Effector CD4-positive, alpha-beta T cell (primary cell): ENCODE data around the gene MORN2.
"Not testable (repeated sequence)": the region's sequence is repeated elsewhere in the genome, so short reads cannot be mapped to it uniquely, and the experiment has no call there.

Experiments
- DNase-seq: peaks from one replicate; pipeline ENCODE4 v3.0.0-alpha.2; 2020
- total RNA-seq: gene quantifications from one replicate; lab custom pipeline; 2026; lab: John Stamatoyannopoulos, UW

Gene MORN2
- total RNA-seq = 2.1 reads per million, percentile 4 among the genes with 10 or more reads in this experiment

DNA sequence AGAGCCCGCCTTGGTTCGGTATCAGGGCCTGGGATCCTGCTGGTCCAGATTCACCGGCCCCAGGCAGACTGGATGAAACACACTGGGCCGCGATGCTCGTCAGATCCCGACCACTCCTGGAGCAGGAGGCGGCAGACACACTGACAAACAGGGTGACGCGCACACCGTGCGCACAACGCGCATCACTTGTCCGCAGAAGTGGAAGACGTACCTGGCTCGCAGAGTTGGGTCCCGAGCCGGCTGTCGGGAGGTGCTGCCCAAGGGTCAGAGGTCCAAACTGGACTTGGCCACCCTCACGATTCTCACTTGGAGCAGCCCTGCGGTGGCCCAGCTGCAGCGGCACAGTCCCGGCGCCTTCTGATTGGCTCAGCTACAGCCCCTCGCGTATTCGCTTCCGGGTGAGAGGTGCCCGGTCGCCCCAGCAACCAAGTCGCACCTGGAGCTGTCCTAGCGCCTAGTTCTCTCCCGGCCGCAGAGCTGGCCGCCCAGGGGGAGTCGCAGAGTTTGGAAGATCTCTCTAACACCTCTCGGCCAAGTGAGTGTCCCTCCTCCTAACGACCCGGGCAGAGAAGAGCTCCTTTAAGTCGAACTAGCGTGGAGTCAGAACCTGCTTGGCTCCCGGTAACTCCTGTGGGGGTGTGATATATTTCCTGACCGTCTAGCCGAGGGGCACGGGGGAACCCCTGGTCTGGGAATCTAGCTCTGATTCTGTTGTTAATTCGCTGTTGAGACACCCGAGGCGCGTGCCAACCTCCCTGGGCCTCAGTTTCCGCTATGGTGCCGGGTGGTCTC, at the start of gene MORN2, which contains the start of gene DHX57:
MORN2 (plus strand) TSS at position 401 of the 792 bp plus-strand sequence.
DHX57 (minus strand) TSS at position 359 of the 792 bp plus-strand sequence. CDS start 7,529 bp downstream, outside the sequence.
- DNase-seq = peak; percentile 78

DNA sequence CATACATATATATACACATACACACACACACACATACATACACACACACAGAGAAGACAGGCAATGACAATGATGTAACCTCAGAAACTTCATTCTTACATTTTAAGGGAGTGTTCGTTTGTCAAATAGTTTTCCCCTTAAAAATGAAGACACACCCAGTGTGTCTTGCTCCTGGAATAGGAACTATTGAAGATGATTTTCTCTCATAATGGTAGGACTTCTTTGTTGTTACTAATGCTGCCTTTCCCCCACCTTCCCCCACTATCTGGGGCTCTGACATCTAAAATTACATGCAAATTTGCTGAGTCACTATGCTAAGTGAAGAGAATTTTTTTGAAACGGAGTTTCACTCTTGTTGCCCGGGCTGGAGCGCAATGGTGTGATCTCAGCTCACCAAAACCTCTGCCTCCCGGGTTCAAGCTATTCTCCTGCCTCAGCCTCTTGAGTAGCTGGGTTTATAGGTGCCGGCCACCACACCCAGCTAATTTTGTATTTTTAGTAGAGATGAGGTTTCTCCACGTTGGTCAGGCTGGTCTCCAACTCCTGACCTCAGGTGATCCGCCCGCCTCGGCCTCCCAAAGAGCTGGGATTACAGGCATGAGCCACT, 48.1 kb upstream of the MORN2 start:
- DNase-seq = not testable (repeated sequence)

DNA sequence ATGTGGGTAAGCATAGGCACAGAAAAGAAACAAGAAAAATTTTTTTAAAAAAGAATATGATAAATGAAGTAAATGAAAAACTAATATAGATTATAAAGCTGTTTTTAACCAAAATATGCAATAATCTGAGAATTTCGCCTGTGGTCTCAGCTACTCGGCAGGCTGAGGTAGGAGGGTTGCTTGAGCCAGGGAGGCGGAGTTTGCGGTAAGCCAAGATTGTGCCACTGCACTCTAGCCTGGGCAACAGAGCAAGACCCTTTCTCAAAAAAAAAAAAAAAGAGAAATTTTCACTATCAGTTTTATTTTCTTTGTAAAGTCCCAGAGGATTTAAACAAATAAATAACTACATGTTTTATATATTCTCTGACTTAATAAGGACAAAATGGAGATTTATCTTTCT, 47.3 kb upstream of the MORN2 start:
- no peak for DNase-seq

DNA sequence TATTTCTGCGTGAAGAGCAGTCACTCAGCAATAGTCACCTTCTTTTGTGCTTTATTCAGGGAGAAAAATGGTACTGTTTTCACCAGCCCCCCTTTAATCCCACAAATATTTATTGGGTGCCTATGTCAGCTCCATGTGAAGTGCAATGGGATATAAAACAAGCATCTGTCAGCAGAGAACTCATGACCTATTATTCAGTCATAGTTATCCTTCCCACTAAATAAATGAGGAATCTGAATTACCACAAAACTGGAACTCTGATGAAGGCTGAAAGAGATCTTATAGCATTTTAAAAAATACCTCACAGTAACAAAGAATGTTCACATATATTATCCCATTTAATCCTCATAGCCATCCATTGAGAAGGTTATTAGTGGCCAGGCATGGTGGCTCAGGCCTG, 45.8 kb upstream of the MORN2 start:
- DNase-seq = no peak

DNA sequence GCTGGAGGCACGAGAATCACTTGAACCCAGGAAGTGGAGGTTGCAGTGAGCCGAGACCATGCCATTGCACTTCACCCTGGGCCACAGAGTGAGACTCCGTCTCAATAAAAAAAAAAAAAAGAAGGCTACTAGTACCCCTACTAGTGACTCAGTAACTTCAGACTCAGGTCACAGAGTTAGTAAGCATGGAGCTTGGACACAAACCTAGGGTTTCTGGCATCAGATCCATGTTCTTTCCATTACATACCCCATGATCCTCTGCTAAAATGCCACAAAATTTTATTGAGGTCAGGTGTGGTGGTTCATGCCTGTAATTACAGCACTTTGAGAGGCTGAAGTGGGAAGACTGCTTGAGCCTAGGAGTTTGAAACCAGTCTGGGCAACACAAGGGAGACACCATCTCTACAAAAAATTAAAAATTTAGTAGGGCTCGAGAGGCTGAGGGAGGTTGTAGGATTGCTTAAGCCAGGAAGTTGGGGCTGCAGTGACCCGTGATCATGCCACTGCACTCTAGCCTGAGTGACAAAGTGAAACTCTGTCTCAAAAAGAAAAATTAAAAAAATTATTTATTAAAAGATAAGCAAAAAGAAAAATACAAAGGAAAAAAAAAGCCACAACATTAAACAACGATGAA, 45.1 kb upstream of the MORN2 start:
- DNase-seq = no peak

DNA sequence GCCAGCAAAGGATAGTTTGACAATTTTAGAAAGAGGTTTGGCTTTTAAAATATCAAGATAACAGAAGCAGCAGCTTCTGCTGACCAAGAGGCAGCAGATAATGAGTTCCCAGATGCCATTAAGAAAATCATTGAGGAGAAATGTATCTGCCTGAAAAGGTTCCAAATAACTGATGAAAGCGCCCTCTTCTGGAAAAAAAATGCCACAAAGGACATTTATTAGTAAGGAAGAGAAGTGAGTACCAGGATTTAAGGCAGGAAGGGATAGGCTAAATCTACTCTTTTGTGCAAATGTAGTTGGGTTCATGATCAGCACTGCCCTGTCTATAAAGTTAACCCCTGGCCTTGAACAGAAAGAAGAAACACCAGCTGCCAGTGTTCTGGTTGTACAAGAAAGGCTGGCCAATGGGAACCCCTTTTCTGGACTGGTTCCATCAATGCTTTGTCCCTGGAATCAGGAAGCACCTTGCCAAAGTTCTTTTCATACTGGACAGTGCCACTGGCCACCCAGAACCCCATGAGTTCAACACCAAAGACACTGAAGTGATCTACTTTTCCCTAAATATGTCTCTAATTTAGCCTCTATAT, 40.7 kb upstream of the MORN2 start:
- DNase-seq = no peak

DNA sequence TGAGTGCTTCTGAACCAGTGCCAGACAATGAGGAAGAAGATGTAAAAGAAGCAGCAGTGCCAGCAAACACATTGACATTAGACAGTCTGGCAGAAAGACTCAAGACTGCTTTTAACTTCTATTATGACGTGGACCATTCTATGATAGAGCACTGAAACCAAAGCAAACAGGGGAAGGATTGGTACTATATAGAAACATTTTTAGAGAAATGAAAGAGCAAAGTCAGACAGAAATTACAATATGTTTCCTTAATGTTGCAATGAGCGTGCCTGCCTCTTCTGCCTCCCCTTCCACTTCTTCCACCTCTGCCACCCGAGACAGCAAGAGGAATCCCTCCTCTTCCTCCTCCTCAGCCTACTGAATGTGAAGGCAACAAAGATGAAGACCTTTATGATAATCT, 39.8 kb upstream of the MORN2 start:
- no peak for DNase-seq

DNA sequence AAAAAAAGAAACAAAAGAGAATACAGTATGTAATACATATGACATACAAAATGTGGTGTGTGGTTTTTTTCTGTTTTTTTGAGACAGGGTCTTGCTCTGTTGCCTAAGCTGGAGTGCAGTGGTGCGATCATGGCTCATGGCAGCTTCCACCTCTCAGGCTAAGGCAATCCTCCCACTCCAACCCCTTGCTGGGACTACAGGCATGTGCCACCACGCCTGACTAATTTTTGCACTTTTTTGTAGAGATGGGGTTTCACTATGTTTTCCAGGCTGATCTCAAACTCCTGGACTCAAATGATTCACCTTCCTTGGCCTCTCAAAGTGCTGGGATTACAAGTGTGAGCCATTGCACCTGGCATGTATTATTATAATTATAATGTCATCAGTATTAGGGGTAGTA, 39.0 kb upstream of the MORN2 start:
- no peak for DNase-seq

DNA sequence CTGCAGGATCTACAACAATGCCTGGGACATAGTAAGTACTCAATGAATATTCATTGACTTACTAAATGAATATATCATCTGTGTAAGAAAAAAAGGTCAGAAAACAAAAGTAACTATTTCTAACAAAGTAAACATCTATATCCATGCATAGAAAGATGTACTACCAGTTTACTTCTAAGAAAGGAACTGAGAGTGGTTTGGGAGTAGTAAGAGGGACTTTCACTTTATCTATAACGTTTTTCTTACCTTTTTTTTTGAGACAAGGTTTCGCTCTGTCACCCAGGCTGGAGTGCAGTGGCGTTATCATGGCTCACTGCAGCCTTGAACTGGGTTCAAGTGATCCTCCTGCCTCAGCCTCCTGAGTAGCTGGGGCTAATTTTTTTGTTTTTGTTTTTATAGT, 25.7 kb upstream of the MORN2 start:
- no peak for DNase-seq

DNA sequence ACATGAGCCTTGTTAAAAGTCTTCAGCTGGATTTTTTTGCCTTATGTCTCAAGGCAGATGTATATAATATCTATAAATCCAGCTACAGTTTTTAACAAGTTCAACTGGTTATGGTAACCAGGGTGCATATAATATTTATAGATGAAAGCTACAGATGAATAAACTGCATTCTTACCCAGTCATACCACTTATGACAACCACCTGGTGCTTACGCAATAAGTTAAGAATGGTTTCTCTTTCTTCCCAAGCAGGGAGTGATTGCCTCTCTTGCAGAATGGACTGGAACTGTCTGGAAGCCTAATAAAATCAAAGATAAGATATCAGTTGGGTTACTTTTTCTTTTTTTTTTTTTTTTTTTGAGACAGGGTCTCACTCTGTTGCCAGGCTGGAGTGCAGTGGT, 19.6 kb upstream of the MORN2 start:
- DNase-seq = no peak

DNA sequence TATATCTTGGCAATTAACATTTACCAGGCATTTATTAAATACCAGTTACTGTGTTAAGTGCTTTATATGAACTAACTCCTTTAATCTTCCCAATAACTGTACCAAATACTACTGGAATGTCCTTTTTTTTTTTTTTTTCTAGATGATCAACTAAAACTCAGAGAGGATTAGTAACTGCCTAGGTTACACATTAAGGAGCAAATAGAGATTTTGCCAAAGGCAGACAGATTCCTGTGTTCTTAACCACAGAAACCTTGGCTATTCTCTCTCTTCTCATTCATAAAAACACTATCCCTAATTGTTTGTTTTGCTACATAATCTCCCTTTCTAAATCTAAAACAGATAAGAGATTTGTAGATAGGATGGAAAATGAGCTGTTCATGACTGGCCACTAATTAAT, 13.3 kb upstream of the MORN2 start:
- no peak for DNase-seq

DNA sequence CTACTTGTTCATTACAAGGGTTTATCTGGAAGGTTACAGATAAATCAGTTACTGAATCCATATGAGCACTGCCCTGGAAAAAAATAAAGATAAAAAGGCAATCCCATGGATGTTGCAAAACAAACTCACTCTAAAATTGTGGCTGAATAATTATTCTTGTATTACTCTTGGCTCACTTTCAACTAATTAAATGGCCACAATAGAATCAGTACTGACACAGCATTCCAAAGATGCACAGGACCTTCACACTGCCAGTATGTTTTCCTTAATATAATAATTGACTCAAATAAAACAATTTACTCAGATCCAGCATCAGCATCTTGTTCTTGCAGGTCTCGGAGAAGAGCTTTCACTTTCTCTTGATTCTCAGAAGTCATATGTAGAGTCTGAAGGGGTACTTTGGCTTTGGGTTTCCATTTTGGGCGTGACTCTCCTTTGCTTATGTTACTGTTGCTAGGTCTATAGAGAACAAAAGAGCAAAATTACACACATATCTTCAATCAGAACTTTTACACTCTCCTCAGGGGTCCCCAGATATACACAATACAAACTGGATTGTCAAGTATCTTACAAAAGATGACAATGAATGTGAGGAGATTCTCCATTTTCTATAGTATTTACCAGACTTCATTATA, 12.6 kb upstream of the MORN2 start:
- no peak for DNase-seq

DNA sequence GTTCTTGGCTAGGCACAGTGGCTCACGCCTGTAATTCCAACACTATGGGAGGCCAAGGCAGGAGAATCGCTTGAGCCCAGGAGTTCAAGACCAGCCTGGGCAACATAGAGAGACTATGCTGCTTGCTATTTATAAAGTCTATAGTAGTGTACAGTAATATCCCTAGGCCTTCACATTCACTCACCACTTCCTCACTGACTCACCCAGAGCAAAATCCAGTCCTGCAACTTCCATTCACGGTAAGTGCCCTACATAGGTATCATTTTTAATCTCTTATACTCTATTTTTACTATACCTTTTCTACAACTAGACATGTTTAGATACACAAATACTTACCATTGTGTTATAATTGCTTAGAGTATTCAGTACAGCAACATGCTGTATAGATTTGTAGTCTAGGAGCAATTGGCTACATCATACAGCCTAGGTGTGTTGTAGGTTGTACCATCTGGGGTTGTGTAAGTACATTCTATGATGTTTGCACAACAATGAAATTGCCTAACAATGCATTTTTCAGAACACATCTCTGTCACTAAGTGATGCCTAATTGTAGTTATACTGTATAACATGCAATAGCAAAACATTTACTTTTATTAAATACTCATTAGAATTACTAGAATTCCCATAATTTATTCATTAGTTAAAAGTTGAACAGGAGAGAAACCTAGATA, 8.9 kb upstream of the MORN2 start:
- DNase-seq = no peak

DNA sequence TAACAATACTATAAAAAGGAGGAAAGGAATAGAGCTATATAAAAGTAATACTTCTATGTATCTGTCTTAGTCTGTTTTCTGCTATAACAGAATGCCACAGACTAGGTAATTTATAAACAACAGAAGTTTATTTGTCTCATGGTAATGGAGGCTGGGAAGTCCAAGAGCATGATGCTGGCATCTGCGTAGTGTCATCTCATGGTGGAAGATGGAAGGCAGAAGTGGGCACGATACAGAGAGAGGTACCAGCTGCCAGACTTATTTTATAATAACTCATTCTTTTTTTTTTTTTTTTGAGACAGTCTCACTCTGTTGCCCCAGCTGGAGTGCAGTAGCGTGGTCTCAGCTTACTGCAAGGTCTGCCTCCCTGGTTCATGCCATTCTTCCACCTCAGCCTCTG, 4.3 kb upstream of the MORN2 start:
- no peak for DNase-seq

DNA sequence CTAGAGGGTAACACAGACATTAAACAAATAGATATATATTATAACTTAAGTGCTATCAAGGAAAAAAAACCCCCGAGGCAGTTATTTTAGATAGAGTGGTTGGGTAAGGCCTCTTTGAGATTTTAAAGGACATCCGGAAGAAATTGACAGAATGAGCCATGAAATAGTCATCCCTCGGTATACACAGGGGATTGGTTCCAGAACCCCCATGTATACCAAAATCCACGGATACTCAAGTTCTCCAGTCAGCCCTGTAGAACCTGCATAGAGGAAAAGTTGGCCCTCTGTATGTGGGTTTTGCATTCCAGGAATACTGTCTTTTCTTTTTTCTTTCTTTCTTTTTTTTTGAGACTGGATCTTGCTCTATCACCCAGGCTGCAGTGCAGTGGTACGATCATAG, 2.0 kb upstream of the MORN2 start:
- DNase-seq = no peak

DNA sequence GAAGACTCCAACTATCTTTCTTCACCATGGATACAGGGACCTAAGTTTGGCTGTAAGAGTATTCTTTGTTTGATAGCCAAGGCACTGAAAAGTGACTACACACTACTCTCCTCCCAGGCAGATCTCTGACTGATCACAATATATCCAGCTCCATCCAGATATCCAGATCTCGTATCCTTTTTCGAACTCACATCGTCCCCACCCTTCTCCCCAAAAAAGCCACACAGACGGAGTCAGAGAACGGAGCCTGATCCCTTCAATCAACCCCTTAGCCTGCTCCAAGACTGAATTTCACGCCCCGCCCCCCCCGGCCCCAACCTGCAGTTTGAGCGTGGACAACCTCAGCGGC, 575 bp upstream of the MORN2 start:
- DNase-seq = no peak

DNA sequence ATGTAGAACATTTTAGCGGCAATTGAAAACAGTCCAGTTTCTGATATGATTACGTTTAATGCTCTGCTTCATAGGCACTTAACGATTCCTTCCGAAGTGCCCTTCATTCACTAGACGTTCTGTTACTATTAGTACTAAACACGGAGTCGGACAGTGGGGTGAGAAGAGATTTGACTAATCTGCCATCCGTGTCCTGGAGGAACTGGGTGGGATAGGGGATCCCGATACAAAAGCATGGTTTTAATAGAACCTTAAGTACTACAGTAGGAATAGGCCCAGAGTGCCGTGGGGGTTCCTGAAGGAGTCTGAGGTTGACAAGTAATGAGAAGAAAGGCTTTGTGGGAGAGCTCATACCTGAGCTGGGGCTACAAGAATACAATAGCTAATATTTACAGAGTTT, 631 bp downstream of the MORN2 start:
- no peak for DNase-seq

DNA sequence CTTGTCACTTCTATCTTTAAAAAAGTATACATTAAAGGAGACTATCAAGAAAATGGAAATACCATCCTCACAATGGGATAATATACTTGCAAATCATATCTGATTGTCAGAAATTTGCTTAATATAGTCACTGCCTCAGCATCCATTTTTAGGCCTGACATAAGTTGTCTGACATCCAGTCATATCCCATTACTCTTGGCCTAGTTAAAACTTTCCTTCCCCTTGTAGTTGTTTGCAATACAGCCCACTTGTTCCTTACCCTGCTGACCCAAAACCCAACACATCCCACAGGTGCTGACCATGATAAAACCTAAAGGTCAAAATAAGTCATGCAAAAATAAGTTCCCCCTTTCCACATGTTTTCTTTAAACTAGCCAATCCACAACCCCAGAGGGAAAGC, 10.3 kb downstream of the MORN2 start:
- DNase-seq = no peak

DNA sequence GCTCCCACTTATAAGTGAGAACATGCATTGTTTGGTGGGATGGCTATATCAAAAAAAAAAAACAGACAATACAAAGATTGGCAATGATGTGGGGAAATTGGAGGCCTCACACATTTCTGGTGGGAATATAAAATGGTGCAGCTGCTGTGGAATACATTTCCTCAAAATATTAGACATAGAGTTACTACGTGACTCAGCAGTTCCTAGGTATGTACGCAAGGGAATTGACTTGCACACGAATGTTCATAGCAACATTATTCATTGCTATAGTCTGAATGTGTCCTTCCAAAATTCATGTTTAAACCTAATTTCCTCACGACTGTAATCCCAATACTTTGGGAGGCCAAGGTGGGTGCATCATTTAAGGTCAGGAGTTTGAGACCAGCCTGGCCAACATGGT, 11.6 kb downstream of the MORN2 start:
- no peak for DNase-seq

DNA sequence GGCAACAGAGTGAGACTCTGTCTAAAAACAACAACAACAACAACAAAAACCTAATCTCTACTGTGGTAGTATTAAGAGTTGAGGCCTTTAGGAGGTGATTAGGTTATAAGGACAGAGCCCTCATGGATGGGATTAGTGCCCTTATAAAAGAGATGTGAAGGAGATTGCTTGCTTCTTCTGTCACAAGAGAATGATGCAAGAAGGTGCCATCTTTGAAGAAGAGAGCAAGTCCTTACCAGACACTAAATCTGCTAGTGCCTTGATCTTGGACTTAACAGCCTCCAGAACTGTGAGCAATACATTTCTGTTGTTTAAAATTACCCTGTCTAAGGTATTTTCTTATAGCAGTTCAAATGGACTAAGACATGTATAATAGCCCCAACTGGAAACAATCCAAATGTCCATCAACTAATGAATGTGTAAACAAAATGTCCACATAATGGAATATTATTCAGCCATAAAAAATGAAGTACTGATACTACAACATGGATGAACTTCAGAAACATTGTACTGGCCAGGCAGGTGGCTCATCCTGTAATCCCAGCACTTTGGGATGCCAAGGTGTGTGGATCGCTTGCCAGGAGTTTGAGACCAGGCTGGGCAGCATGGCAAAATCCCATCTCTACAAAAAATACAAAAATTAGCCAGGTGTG, 12.3 kb downstream of the MORN2 start:
- no peak for DNase-seq

DNA sequence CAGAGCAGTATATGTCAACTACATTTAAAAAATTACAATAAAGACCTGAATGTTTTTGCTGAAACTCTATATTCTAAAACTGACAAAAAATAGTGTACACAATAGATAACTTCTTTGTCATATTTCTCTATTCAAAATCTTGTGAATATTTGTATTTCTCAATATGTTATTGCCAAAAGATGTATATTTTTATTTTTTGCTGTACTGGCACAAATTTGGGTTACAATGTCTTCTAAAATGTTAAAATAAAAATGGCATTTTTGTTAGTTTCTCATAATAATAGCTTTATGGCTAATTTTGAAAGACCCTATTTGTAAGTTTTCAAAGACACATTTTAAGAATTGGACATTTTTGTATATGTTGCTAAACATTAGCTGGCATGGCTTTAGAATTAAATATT, 13.3 kb downstream of the MORN2 start:
- DNase-seq = no peak

DNA sequence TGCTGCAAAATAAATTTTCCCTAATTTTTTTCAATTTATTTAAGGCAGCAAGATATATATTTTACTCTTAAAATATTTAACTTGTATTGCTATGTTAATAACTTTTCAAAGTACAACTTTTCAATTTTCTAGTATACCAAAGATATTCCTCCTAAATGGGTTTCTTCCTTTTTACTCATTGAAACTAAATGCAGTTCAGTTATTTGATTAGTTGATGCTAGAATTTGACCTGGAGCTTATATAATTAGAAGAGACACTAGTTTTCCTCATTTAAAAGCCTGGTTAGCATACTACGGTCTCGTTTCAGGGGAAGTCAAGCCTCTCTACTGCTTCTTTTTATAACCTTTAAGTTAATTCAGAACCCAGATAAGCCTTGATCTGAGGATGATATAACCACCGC, 13.8 kb downstream of the MORN2 start, which contains the start of gene ARHGEF33:
ARHGEF33 (plus strand) TSS at position 301 of the 400 bp plus-strand sequence. CDS start 29,573 bp downstream, outside the sequence.
- no peak for DNase-seq
